Nephron progenitor cell (in vitro differentiated cells): ENCODE measurements around the gene FAM171A2.

ENCODE experiments used
- DNase-seq: peaks from one replicate; pipeline ENCODE4 v3.0.0; 2021
- H3K27ac Mint-ChIP-seq: 2 replicates; pipeline ENCODE4 v1.8.0; 2021; ENCODE audit warnings: mild to moderate bottlenecking, moderate library complexity, mixed read lengths
- H3K27me3 Mint-ChIP-seq: 2 replicates; pipeline ENCODE4 v1.8.0; 2021; ENCODE audit warnings: mild to moderate bottlenecking, low read depth, mixed read lengths; ENCODE audit not compliant: poor library complexity
- H3K36me3 Mint-ChIP-seq: 2 replicates; pipeline ENCODE4 v1.8.0; 2021; ENCODE audit warnings: low read depth, mixed read lengths
- H3K4me1 Mint-ChIP-seq: 2 replicates; pipeline ENCODE4 v1.8.0; 2021; ENCODE audit warnings: mixed read lengths
- H3K4me3 Mint-ChIP-seq: 2 replicates; pipeline ENCODE4 v1.8.0; 2021; ENCODE audit warnings: mild to moderate bottlenecking, moderate library complexity, mixed read lengths
- H3K9me3 Mint-ChIP-seq: 2 replicates; pipeline ENCODE4 v1.8.0; 2021; ENCODE audit warnings: mild to moderate bottlenecking, moderate library complexity, mixed read lengths
- CTCF ChIP-seq: fragments of 200-600 bp; sonication (generic); IDR thresholded peaks from 2 replicates; pipeline ENCODE4 v1.5.0; 2021; ENCODE audit warnings: antibody characterized with exemption

Gene FAM171A2

GRCh38 chr17:44315760-44316731 lies 47.6 kb downstream of the FAM171A2 start:
- H3K4me1 Mint-ChIP-seq, result peaks cover 18% of the 10 kb centered on the region

GRCh38 chr17:44314869-44315661 lies 48.6 kb downstream of the FAM171A2 start:
- H3K4me1 Mint-ChIP-seq, result peaks cover 18% of the 10 kb centered on the region
- H3K27me3 Mint-ChIP-seq, result peaks cover 88% of the 10 kb centered on the region
- no peak overlapping the region for H3K27ac Mint-ChIP-seq
- peak; percentile 70 for DNase-seq
- H3K4me3 Mint-ChIP-seq, result peak overlapping the region; percentile 79
- peaks cover 6% of the 10 kb centered on the region for H3K36me3 Mint-ChIP-seq
- TF ChIP-seq CTCF, result no peak
- H3K9me3 Mint-ChIP-seq, result peaks cover 4% of the 10 kb centered on the region

More at GRCh38 chr17:44315760-44316731, 47.6 kb downstream of the FAM171A2 start:
- DNase-seq, result peak; percentile 65
- Mint-ChIP-seq H3K36me3 (peaks cover 6% of the 10 kb centered on the region), H3K9me3 (peaks cover 4% of the 10 kb centered on the region), H3K27me3 (peaks cover 78% of the 10 kb centered on the region), H3K4me3 (peak overlapping the region; percentile 79), H3K27ac (no peak overlapping the region)
- TF ChIP-seq CTCF, result no peak

GRCh38 chr17:44314524-44314868 lies 49.2 kb downstream of the FAM171A2 start:
- H3K36me3 Mint-ChIP-seq, result peaks cover 3% of the 10 kb centered on the region
- peaks cover 4% of the 10 kb centered on the region for H3K9me3 Mint-ChIP-seq
- peaks cover 18% of the 10 kb centered on the region for H3K4me1 Mint-ChIP-seq
- no peak overlapping the region for H3K27ac Mint-ChIP-seq
- DNase-seq, result no peak
- H3K27me3 Mint-ChIP-seq, result peaks cover 94% of the 10 kb centered on the region
- H3K4me3 Mint-ChIP-seq, result peak overlapping the region; percentile 65
- TF ChIP-seq CTCF, result no peak

GRCh38 chr17:44314031-44314430 lies 49.6 kb downstream of the FAM171A2 start:
- peak overlapping the region; percentile 65 for H3K4me3 Mint-ChIP-seq
- DNase-seq, result no peak
- no peak overlapping the region for H3K27ac Mint-ChIP-seq
- TF ChIP-seq CTCF, result no peak
- peaks cover 93% of the 10 kb centered on the region for H3K27me3 Mint-ChIP-seq
- peaks cover 18% of the 10 kb centered on the region for H3K4me1 Mint-ChIP-seq
- H3K9me3 Mint-ChIP-seq, result peaks cover 4% of the 10 kb centered on the region
- no peaks in the 10 kb centered on the region for H3K36me3 Mint-ChIP-seq

- Mint-ChIP-seq H3K9me3 (peaks cover 3% of the 10 kb centered on the region), H3K4me3 (no peak overlapping the region), H3K4me1 (peaks cover 21% of the 10 kb centered on the region), H3K27me3 (peaks cover 81% of the 10 kb centered on the region), H3K27ac (peak overlapping the region; percentile 2), H3K36me3 (no peaks in the 10 kb centered on the region)
- no peak for TF ChIP-seq CTCF
- DNase-seq, result no peak
Measured at GRCh38 chr17:44312396-44313104, 51.1 kb downstream of the FAM171A2 start.
